SK-N-SH (cell line): ENCODE results near the gene NADK. TPM values are rescaled to one million over a fixed set of nuclear protein-coding genes. Genes with fewer than 3 reads are reported as not detected.

ENCODE experiments used
- CTCF ChIA-PET: fragments of 300-600, 350-600 bp; formaldehyde crosslinking; extraction: SDS; loops from one replicate; lab custom pipeline; 2021; lab: Yijun Ruan, JAX
- POLR2A ChIA-PET: fragments of 350-600 bp; sonication (Branson Sonifier 250); formaldehyde crosslinking; extraction: SDS; loops from one replicate; lab custom pipeline; 2020; ENCODE audit warnings: antibody characterized with exemption, inconsistent platforms; lab: Yijun Ruan, JAX
- DNase-seq: peaks from one replicate; pipeline ENCODE4 v3.0.0; 2012
- H2AFZ ChIP-seq: fragments of 200-600 bp; sonication (generic); 2 replicates; pipeline ENCODE4 v1.8.1; 2016; ENCODE audit warnings: antibody characterized with exemption, mild to moderate bottlenecking, low read depth
- H3F3A ChIP-seq: fragments of 200-600 bp; sonication (generic); replicated peaks from 2 replicates; pipeline ENCODE3; 2016; ENCODE audit warnings: antibody characterized with exemption, mild to moderate bottlenecking; ENCODE audit not compliant: insufficient read depth
- H3K27ac ChIP-seq, 2 experiments: fragments of 200-500 bp in 1 of 2; fragments of 200-600 bp in 1 of 2; sonication (Bioruptor generic) in 1 of 2; sonication (generic), shearing (Covaris generic) in 1 of 2; 2 replicates each; pipeline versions ENCODE4 v1.5.1 to v1.6.1; 2014 to 2016; ENCODE audit warnings: low read depth in 2 of 2, inconsistent platforms in 1 of 2, low read length in 1 of 2, mild to moderate bottlenecking in 1 of 2, mixed read lengths in 1 of 2
- H3K27me3 ChIP-seq: fragments of 200-600 bp; sonication (generic), shearing (Covaris generic); 2 replicates; pipeline ENCODE4 v1.6.1; 2016; ENCODE audit warnings: mixed run types; ENCODE audit not compliant: insufficient read depth
- H3K36me3 ChIP-seq, 2 experiments: fragments of 200-500 bp in 1 of 2; fragments of 200-600 bp in 1 of 2; sonication (Bioruptor generic) in 1 of 2; sonication (generic) in 1 of 2; replicated peaks in 1 of 2; 2 replicates each; pipeline versions ENCODE3 to v1.5.1; 2014 to 2016; ENCODE audit warnings: low read length in 1 of 2, mild to moderate bottlenecking in 1 of 2; ENCODE audit not compliant: insufficient read depth in 2 of 2, control insufficient read depth in 1 of 2
- H3K4me1 ChIP-seq, 2 experiments: fragments of 200-500 bp in 1 of 2; fragments of 200-600 bp in 1 of 2; sonication (Bioruptor generic) in 1 of 2; sonication (generic), shearing (Covaris generic) in 1 of 2; 2 replicates each; pipeline versions ENCODE4 v1.5.1 to v1.6.1; 2014 to 2016; ENCODE audit warnings: low read depth in 1 of 2, low read length in 1 of 2, mixed run types in 1 of 2; ENCODE audit not compliant: insufficient read depth in 2 of 2, control insufficient read depth in 1 of 2
- H3K4me2 ChIP-seq: fragments of 200-600 bp; sonication (generic), shearing (Covaris generic); 2 replicates; pipeline ENCODE4 v1.6.1; 2017; ENCODE audit warnings: mixed run types
- H3K4me3 ChIP-seq, 2 experiments: fragments of 200-500 bp in 1 of 2; fragments of 200-600 bp in 1 of 2; sonication (Bioruptor generic) in 1 of 2; sonication (generic), shearing (Covaris generic) in 1 of 2; 2 replicates each; pipeline versions ENCODE4 v1.5.1 to v1.8.1; 2014 to 2016; ENCODE audit warnings: low read depth in 2 of 2, inconsistent platforms in 1 of 2, low read length in 1 of 2, mild to moderate bottlenecking in 1 of 2, mixed read lengths in 1 of 2, moderate library complexity in 1 of 2
- H3K79me2 ChIP-seq: fragments of 200-600 bp; sonication (generic); 2 replicates; pipeline ENCODE4 v1.8.1; 2017; ENCODE audit warnings: mild to moderate bottlenecking; ENCODE audit not compliant: insufficient read depth
- H3K9ac ChIP-seq: fragments of 200-600 bp; sonication (generic); 2 replicates; pipeline ENCODE4 v1.6.1; 2017; ENCODE audit warnings: mixed run types
- H3K9me2 ChIP-seq: fragments of 200-600 bp; sonication (generic); 2 replicates; pipeline ENCODE4 v1.6.1; 2017; ENCODE audit warnings: mixed run types
- H3K9me3 ChIP-seq: fragments of 200-600 bp; sonication (generic); 2 replicates; pipeline ENCODE4 v1.6.1; 2017; ENCODE audit warnings: mixed run types, mild to moderate bottlenecking, moderate library complexity
- H4K20me1 ChIP-seq: fragments of 200-600 bp; sonication (generic); 2 replicates; pipeline ENCODE4 v1.6.1; 2017; ENCODE audit warnings: mild to moderate bottlenecking, mixed run types; ENCODE audit not compliant: insufficient read depth
- EZH2phosphoT487 ChIP-seq: fragments of 200-600 bp; sonication (generic); IDR thresholded peaks from 2 replicates; pipeline ENCODE4 v1.6.1; 2017; ENCODE audit warnings: low read depth, mixed run types, mild to moderate bottlenecking, antibody characterized with exemption, moderate library complexity, borderline replicate concordance
- FOSL2 ChIP-seq: IDR thresholded peaks from 2 replicates; pipeline ENCODE4 v1.4.0; 2012; ENCODE audit warnings: low read depth, mild to moderate bottlenecking, moderate library complexity, borderline replicate concordance
- FOXM1 ChIP-seq: IDR thresholded peaks from 2 replicates; pipeline ENCODE4 v1.4.0; 2012; ENCODE audit warnings: low read depth, mild to moderate bottlenecking
- GATA2 ChIP-seq: sonication (generic); formaldehyde crosslinking; IDR thresholded peaks from 2 replicates; pipeline ENCODE4 v1.5.0; 2020; ENCODE audit warnings: mild to moderate bottlenecking, missing genetic modification reagents
- MAX ChIP-seq: IDR thresholded peaks from 2 replicates; pipeline ENCODE4 v1.4.0; 2012; ENCODE audit warnings: low read depth
- MEF2A ChIP-seq: IDR thresholded peaks from 2 replicates; pipeline ENCODE4 v1.4.0; 2012; ENCODE audit warnings: low read depth, borderline replicate concordance
- MXI1 ChIP-seq: IDR thresholded peaks from 2 replicates; pipeline ENCODE4 v1.6.1; 2012; ENCODE audit warnings: mild to moderate bottlenecking, low read depth, low read length, improper control_type of control experiment
- NRF1 ChIP-seq: IDR thresholded peaks from 2 replicates; pipeline ENCODE4 v1.6.1; 2012; ENCODE audit warnings: low read depth, mild to moderate bottlenecking, low read length
- RAD21 ChIP-seq: IDR thresholded peaks from 2 replicates; pipeline ENCODE4 v1.6.1; 2012; ENCODE audit warnings: mild to moderate bottlenecking, low read length
- RCOR1 ChIP-seq: fragments of 150-350 bp; IDR thresholded peaks from 2 replicates; pipeline ENCODE4 v1.6.1; 2017; ENCODE audit warnings: antibody characterized with exemption, low read length
- RFX5 ChIP-seq: IDR thresholded peaks from 2 replicates; pipeline ENCODE4 v1.6.1; 2012; ENCODE audit warnings: mild to moderate bottlenecking, improper control_type of control experiment, low read length
- SIN3A ChIP-seq: IDR thresholded peaks from 2 replicates; pipeline ENCODE4 v1.6.1; 2012; ENCODE audit warnings: low read depth, mild to moderate bottlenecking, low read length, moderate library complexity, borderline replicate concordance
- YY1 ChIP-seq: IDR thresholded peaks from 2 replicates; pipeline ENCODE4 v1.4.0; 2012; ENCODE audit warnings: low read depth, mild to moderate bottlenecking
- ZBTB33 ChIP-seq: IDR thresholded peaks from 2 replicates; pipeline ENCODE4 v1.4.0; 2012; ENCODE audit warnings: low read depth, borderline replicate concordance
- WGBS: methylation state at CpG from one replicate; pipeline ENCODE4 v1.1.6; 2017; ENCODE audit warnings: low lambda C conversion rate; 5-methylcytosine and 5-hydroxymethylcytosine counted together
- polyA plus RNA-seq, 3 experiments: library from polyadenylated mRNA; depleted of rRNA; stranded (reverse); fragments of >200 nt; gene quantifications; 2 replicates each; pipeline ENCODE4 v1.2.3, GENCODE V29; 2012
- TF ChIP-seq, protein P1 (sequence below): IDR thresholded peaks from 2 replicates; pipeline ENCODE4 v1.4.0; 2012; ENCODE audit warnings: low read depth, borderline replicate concordance

Gene NADK
- polyA plus RNA-seq, 1 of the 3 experiments (the other 2 are of a cell fraction) = 70.4 TPM

- ChIA-PET POLR2A (no interaction called here), CTCF (interaction anchor here (0.8 to 1.6 kb wide), 2 partner anchors 34 to 148 kb away, joined by 3 to 6 read pairs; no protein-coding TSS in a partner anchor)
- H4K20me1 ChIP-seq = no peaks in the 10 kb centered on the region
- H3K9ac ChIP-seq = no peak overlapping the region
- H3K79me2 ChIP-seq = peaks cover 27% of the 10 kb centered on the region; the same call in 1 of the 2 replicates
- H3K27ac ChIP-seq = no peak overlapping the region
- no peaks in the 10 kb centered on the region for H3F3A ChIP-seq
- no peak for DNase-seq
- H3K4me3 ChIP-seq = no peak overlapping the region
- H3K4me2 ChIP-seq = no peak overlapping the region
- no peaks in the 10 kb centered on the region for H3K9me3 ChIP-seq
- TF ChIP-seq MXI1 (no peak), NRF1 (no peak), MEF2A (no peak), FOXM1 (no peak), FOSL2 (no peak), RAD21 (no peak)
- TF ChIP-seq, protein P1, sequence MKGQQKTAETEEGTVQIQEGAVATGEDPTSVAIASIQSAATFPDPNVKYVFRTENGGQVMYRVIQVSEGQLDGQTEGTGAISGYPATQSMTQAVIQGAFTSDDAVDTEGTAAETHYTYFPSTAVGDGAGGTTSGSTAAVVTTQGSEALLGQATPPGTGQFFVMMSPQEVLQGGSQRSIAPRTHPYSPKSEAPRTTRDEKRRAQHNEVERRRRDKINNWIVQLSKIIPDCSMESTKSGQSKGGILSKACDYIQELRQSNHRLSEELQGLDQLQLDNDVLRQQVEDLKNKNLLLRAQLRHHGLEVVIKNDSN = no peak
- TF ChIP-seq, all 33 proteins: peak for 0
- WGBS = 88% methylated on average over 6 of the region's 10 CpGs
- Histone ChIP-seq H3K27me3 (no peaks in the 10 kb centered on the region), H3K4me1 (peaks cover 0 to 4% of the 10 kb centered on the region in 2 experiments; a peak in 1 of 4 replicates), H3K9me2 (no peaks in the 10 kb centered on the region), H2AFZ (no peak overlapping the region), H3K36me3 (peaks cover 0 to 47% of the 10 kb centered on the region in 2 experiments)
These were observed 17.6 kb downstream of the NADK start for GRCh38 chr1:1760715-1761114.

- WGBS = 92% methylated on average over 12 of the region's 20 CpGs
- POLR2A ChIA-PET = no interaction called here
- TF ChIP-seq ZBTB33 (no peak), SIN3A (no peak), RFX5 (no peak), EZH2phosphoT487 (no peak), NRF1 (no peak), GATA2 (CRISPR knock-in tag) (no peak), RCOR1 (no peak), YY1 (no peak), MXI1 (no peak), MAX (no peak)
- TF ChIP-seq, all 33 proteins: peak for 0
These were observed 18.0 kb downstream of the NADK start for GRCh38 chr1:1760345-1760650.

More at GRCh38 chr1:1760345-1760650, 18.0 kb downstream of the NADK start:
- Histone ChIP-seq H4K20me1 (no peaks in the 10 kb centered on the region), H3K4me2 (no peak overlapping the region), H3K9ac (no peak overlapping the region), H3K4me1 (peaks cover 0 to 4% of the 10 kb centered on the region in 2 experiments; a peak in 1 of 4 replicates), H2AFZ (no peak overlapping the region), H3K9me2 (no peaks in the 10 kb centered on the region), H3K27me3 (no peaks in the 10 kb centered on the region), H3K4me3 (no peak overlapping the region), H3K9me3 (no peaks in the 10 kb centered on the region), H3K27ac (no peak overlapping the region), H3F3A (no peaks in the 10 kb centered on the region), H3K79me2 (peaks cover 23% of the 10 kb centered on the region; the same call in 1 of the 2 replicates), H3K36me3 (peaks cover 0 to 48% of the 10 kb centered on the region in 2 experiments)
- no peak for DNase-seq
- CTCF ChIA-PET = interaction anchor here (0.9 to 1.6 kb wide), 2 partner anchors 145 to 148 kb away, joined by 3 to 6 read pairs; no protein-coding TSS in a partner anchor
